Mucosa of stomach (tissue), 1 donor: ENCODE measurements around the gene DTYMK.
"Not testable (repeated sequence)": the region's sequence is repeated elsewhere in the genome, so short reads cannot be mapped to it uniquely, and the experiment has no call there.

ENCODE experiments used
- H3K27me3 ChIP-seq: one replicate; pipeline ENCODE4 v1.7.0; 2013; ENCODE audit warnings: mild to moderate bottlenecking, low read length; ENCODE audit not compliant: control insufficient read depth, insufficient read depth
- H3K36me3 ChIP-seq: one replicate; pipeline ENCODE4 v1.7.0; 2013; ENCODE audit warnings: low read length; ENCODE audit not compliant: control insufficient read depth, insufficient read depth
- H3K4me1 ChIP-seq: one replicate; pipeline ENCODE4 v1.7.0; 2013; ENCODE audit warnings: mild to moderate bottlenecking, low read length; ENCODE audit not compliant: control insufficient read depth, insufficient read depth
- H3K4me3 ChIP-seq: one replicate; pipeline ENCODE4 v1.7.0; 2013; ENCODE audit warnings: low read length
- H3K9ac ChIP-seq: one replicate; pipeline ENCODE4 v1.7.0; 2013; ENCODE audit warnings: mild to moderate bottlenecking, low read length, moderate library complexity
- H3K9me3 ChIP-seq: one replicate; pipeline ENCODE4 v1.7.0; 2013; ENCODE audit warnings: mild to moderate bottlenecking, low read length, moderate library complexity; ENCODE audit not compliant: control insufficient read depth
- donor health status: Pancreatic carcinoma.

The DTYMK gene

GRCh38 chr2:241665731-241666440, 20.7 kb downstream of the DTYMK start:
- Histone ChIP-seq H3K9ac (no peak overlapping the region), H3K4me1 (no peaks in the 10 kb centered on the region), H3K27me3 (no peaks in the 10 kb centered on the region), H3K4me3 (no peak overlapping the region), H3K36me3 (no peaks in the 10 kb centered on the region), H3K9me3 (no peaks in the 10 kb centered on the region)

GRCh38 chr2:241662731-241663130, 23.9 kb downstream of the DTYMK start:
- H3K9me3 ChIP-seq, H3K9ac ChIP-seq, H3K4me1 ChIP-seq, H3K27me3 ChIP-seq, H3K36me3 ChIP-seq, H3K4me3 ChIP-seq: not testable (repeated sequence)

- H3K36me3 ChIP-seq: no peaks in the 10 kb centered on the region
These were observed 25.9 kb downstream of the DTYMK start for GRCh38 chr2:241660593-241661213.

GRCh38 chr2:241659150-241659739, 27.4 kb downstream of the DTYMK start:
- Histone ChIP-seq H3K27me3 (no peaks in the 10 kb centered on the region), H3K36me3 (peaks cover 9% of the 10 kb centered on the region), H3K9me3 (no peaks in the 10 kb centered on the region), H3K4me3 (no peak overlapping the region), H3K9ac (no peak overlapping the region), H3K4me1 (no peaks in the 10 kb centered on the region)

More at GRCh38 chr2:241660593-241661213, 25.9 kb downstream of the DTYMK start:
- Histone ChIP-seq H3K9me3 (no peaks in the 10 kb centered on the region), H3K4me3 (no peak overlapping the region), H3K9ac (no peak overlapping the region), H3K27me3 (no peaks in the 10 kb centered on the region), H3K4me1 (no peaks in the 10 kb centered on the region)

- Histone ChIP-seq H3K36me3 (peaks cover 9% of the 10 kb centered on the region), H3K4me3 (no peak overlapping the region), H3K9me3 (no peaks in the 10 kb centered on the region), H3K9ac (no peak overlapping the region), H3K27me3 (no peaks in the 10 kb centered on the region), H3K4me1 (no peaks in the 10 kb centered on the region)
These were observed 28.3 kb downstream of the DTYMK start for GRCh38 chr2:241658296-241658695.

GRCh38 chr2:241657786-241658254, 28.8 kb downstream of the DTYMK start:
- peaks cover 9% of the 10 kb centered on the region for H3K36me3 ChIP-seq
- no peaks in the 10 kb centered on the region for H3K4me1 ChIP-seq
- H3K27me3 ChIP-seq: no peaks in the 10 kb centered on the region
- no peak overlapping the region for H3K4me3 ChIP-seq
- H3K9ac ChIP-seq: no peak overlapping the region
- no peaks in the 10 kb centered on the region for H3K9me3 ChIP-seq

GRCh38 chr2:241656190-241656741, 30.3 kb downstream of the DTYMK start:
- H3K9ac ChIP-seq: no peak overlapping the region
- H3K9me3 ChIP-seq: no peaks in the 10 kb centered on the region
- no peaks in the 10 kb centered on the region for H3K4me1 ChIP-seq
- peaks cover 9% of the 10 kb centered on the region for H3K36me3 ChIP-seq
- H3K27me3 ChIP-seq: no peaks in the 10 kb centered on the region
- no peak overlapping the region for H3K4me3 ChIP-seq

GRCh38 chr2:241655516-241656189, 31.0 kb downstream of the DTYMK start:
- H3K36me3 ChIP-seq: peaks cover 9% of the 10 kb centered on the region
- H3K4me3 ChIP-seq: no peak overlapping the region
- no peaks in the 10 kb centered on the region for H3K9me3 ChIP-seq
- H3K4me1 ChIP-seq: no peaks in the 10 kb centered on the region
- no peak overlapping the region for H3K9ac ChIP-seq
- H3K27me3 ChIP-seq: no peaks in the 10 kb centered on the region

GRCh38 chr2:241654551-241654950, 32.1 kb downstream of the DTYMK start:
- H3K9ac ChIP-seq: no peak overlapping the region
- H3K4me1 ChIP-seq: no peaks in the 10 kb centered on the region
- H3K4me3 ChIP-seq: no peak overlapping the region
- no peaks in the 10 kb centered on the region for H3K9me3 ChIP-seq
- H3K27me3 ChIP-seq: no peaks in the 10 kb centered on the region
- peaks cover 9% of the 10 kb centered on the region for H3K36me3 ChIP-seq

- no peak overlapping the region for H3K4me3 ChIP-seq
- peaks cover 9% of the 10 kb centered on the region for H3K36me3 ChIP-seq
These were observed 33.3 kb downstream of the DTYMK start for GRCh38 chr2:241653210-241653750.

GRCh38 chr2:241652722-241653121, 33.9 kb downstream of the DTYMK start:
- H3K4me3 ChIP-seq: no peak overlapping the region
- H3K4me1 ChIP-seq: no peaks in the 10 kb centered on the region
- no peak overlapping the region for H3K9ac ChIP-seq
- H3K36me3 ChIP-seq: peaks cover 9% of the 10 kb centered on the region
- no peaks in the 10 kb centered on the region for H3K9me3 ChIP-seq
- no peaks in the 10 kb centered on the region for H3K27me3 ChIP-seq

More at GRCh38 chr2:241653210-241653750, 33.3 kb downstream of the DTYMK start:
- no peaks in the 10 kb centered on the region for H3K4me1 ChIP-seq
- no peaks in the 10 kb centered on the region for H3K27me3 ChIP-seq
- H3K9me3 ChIP-seq: no peaks in the 10 kb centered on the region
- H3K9ac ChIP-seq: no peak overlapping the region
